HepG2 (cell line): Measurements from ENCODE around the gene CD2.

Experiments used
- ARID2 ChIP-seq: sonication (generic); formaldehyde crosslinking; IDR thresholded peaks from 2 replicates; pipeline ENCODE4 v1.8.1; 2022; ENCODE audit warnings: mild to moderate bottlenecking, missing genetic modification reagents, borderline replicate concordance
- ATF1 ChIP-seq: IDR thresholded peaks from 2 replicates; pipeline ENCODE4 v1.6.1; 2016; ENCODE audit warnings: mild to moderate bottlenecking, control low read depth
- ETS1 ChIP-seq: sonication (generic); formaldehyde crosslinking; IDR thresholded peaks from 2 replicates; pipeline ENCODE4 v1.4.0; 2020; ENCODE audit warnings: missing genetic modification reagents
- IRF1 ChIP-seq: sonication (generic); formaldehyde crosslinking; IDR thresholded peaks from 2 replicates; pipeline ENCODE4 v1.4.0; 2020; ENCODE audit warnings: low read depth, mild to moderate bottlenecking, missing genetic modification reagents
- SRF ChIP-seq: IDR thresholded peaks from 2 replicates; pipeline ENCODE4 v1.6.1; 2011; ENCODE audit warnings: mild to moderate bottlenecking, low read depth, low read length, moderate library complexity
- TAF15 ChIP-seq: fragments of 200-400 bp; formaldehyde crosslinking; IDR thresholded peaks from one replicate; pipeline ENCODE4 v1.6.1; 2018; ENCODE audit warnings: mild to moderate bottlenecking, low read depth, low read length; ENCODE audit not compliant: poor library complexity, severe bottlenecking

DNA sequence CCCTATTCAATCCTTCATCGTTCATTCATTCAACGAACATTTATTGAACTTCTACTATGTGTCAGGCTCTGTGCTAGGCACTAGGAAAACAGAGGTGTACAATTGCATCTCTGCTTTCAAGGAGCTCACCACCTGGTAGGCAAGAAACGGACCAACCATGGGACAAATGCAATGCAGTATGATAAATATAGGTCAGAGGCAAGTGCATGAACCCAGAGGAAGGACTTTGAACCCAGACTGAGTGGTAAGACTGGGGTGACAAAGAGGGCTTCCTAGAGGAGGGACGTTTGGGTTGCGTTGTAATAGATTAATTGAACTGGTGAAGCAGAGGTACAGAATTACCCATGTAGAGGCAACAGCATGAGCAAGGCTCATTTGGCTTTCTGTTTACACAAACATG is 16.4 kb downstream of the CD2 start:
- TF ChIP-seq ETS1 (CRISPR knock-in tag) (no peak), ATF1 (CRISPR knock-in tag) (no peak), ARID2 (CRISPR knock-in tag) (no peak), TAF15 (no peak), IRF1 (CRISPR knock-in tag) (no peak), SRF (no peak)
